ENCODE data around the gene ELMOD1.
"Not testable (repeated sequence)": the region's sequence is repeated elsewhere in the genome, so short reads cannot be mapped to it uniquely, and the experiment has no call there.

The ELMOD1 gene

DNA sequence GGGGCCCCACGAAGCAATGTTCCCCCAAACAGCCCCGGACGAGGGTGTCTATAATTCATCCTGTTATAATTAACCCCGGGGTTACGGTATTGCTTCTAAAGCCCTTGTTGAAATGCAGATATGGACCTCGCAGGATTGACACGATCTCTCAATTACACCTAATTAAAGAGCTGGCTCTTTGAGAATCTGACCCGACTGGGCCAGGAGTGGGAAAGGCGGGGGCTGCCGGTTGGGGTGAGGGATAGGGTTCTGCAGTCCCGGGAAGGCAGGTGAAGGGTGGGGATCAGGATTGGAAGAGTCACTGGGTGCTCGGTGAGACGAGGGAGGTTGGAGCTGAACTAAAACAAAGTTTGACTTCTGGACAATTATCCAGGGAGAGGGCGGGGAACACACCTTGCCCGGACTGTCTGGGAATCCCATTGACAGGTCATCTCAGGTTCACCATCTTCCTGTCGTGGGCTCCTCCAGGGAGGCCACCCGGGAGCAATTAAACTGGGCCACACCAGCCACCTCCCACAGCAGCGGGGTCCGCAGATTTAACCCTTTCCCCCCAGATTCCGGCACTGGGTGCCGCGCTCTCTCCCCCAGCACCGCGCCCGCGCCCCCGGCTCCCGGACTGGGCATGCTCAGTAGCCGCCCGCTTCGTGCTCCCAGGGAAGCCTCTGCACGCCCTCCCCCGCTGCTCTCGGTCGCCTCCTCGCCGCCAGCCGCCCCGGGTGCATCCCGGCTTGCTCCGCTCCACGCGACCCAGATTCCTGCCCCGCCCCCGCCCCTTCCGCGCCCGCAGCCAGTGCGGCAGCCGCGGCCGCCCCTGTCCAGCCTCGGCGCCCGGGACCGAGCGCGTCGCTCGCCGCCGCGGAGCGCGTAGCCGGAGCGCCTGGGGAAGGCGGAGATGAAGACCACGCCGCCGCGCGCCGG is at the start of gene ELMOD1:
ELMOD1 (plus strand) TSS at position 688 of the 918 bp plus-strand sequence. CDS start 27,043 bp downstream, outside the sequence.
- no peak for TF ChIP-seq JUND (IDR thresholded peaks at IDR 0.05; ENCODE audit: low read depth)
- peak; percentile 70 to 73 for DNase-seq (ENCODE audit: low read depth in 1 of 2, low spot score in 1 of 2)
- in situ Hi-C loops (cut with HindIII; ENCODE audit: low pct_unique_long_range_greater_than_20kb, low sequenced_read_pairs), result no loop called here

- TF ChIP-seq JUND (IDR thresholded peaks at IDR 0.05; ENCODE audit: low read depth), result no peak
- DNase-seq (ENCODE audit: low read depth in 1 of 2, low spot score in 1 of 2), result no peak
- in situ Hi-C loops (cut with HindIII; ENCODE audit: low pct_unique_long_range_greater_than_20kb, low sequenced_read_pairs), result no loop called here
Observed at GRCh38 chr11:107545101-107545514, 45.8 kb upstream of the ELMOD1 start.

DNA sequence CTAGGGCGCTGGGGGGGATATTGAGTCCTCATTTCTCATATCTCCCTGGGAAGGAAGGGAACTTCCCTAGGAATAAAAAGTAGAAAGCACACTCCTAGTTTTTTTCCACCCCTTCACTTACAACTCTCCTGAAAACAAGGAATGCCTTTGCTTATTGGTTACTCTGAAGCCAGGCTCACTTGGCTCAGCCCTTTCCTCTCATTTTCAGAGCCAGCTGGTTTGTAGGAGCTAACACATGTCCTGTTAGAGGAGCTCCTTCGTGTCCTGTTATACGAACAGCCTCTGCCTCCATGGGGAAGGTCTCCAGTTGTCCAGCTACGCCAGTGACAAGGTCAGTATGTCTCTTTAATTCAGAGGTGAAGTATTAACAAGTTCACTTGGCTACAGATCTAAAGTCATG is 43.0 kb upstream of the ELMOD1 start:
- DNase-seq (ENCODE audit: low read depth in 1 of 2, low spot score in 1 of 2), result no peak
- no peak for TF ChIP-seq JUND (IDR thresholded peaks at IDR 0.05; ENCODE audit: low read depth)
- in situ Hi-C loops (cut with HindIII; ENCODE audit: low pct_unique_long_range_greater_than_20kb, low sequenced_read_pairs), result no loop called here

GRCh38 chr11:107549253-107549953 is 41.5 kb upstream of the ELMOD1 start:
- no peak for TF ChIP-seq JUND (IDR thresholded peaks at IDR 0.05; ENCODE audit: low read depth)
- in situ Hi-C loops (cut with HindIII; ENCODE audit: low pct_unique_long_range_greater_than_20kb, low sequenced_read_pairs), result no loop called here
- peak; percentile 20 to 65 for DNase-seq (ENCODE audit: low read depth in 1 of 2, low spot score in 1 of 2)

GRCh38 chr11:107549954-107550285 is 41.0 kb upstream of the ELMOD1 start:
- DNase-seq (ENCODE audit: low read depth in 1 of 2, low spot score in 1 of 2), result no peak
- no peak for TF ChIP-seq JUND (IDR thresholded peaks at IDR 0.05; ENCODE audit: low read depth)
- in situ Hi-C loops (cut with HindIII; ENCODE audit: low pct_unique_long_range_greater_than_20kb, low sequenced_read_pairs), result no loop called here

DNA sequence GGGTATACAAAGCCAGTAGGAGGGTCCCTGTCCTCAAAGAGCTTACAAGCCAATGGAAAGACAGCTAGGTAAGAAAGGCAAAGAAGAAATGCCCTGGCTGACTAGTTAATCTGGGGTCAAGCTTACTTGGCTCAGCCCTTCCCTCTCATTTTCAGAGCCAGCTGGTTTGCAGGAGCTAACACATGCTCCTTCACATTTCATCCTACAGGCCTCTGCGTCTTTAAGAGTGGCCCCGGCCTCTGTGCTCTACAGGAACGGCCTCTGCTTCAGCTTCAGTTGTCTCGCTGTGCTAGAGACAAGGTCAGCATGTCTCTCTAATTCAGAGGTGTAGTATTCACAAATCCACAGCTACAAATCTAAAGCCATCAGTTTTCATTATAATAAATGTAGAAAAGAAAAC is 40.6 kb upstream of the ELMOD1 start:
- DNase-seq (ENCODE audit: low read depth in 1 of 2, low spot score in 1 of 2), result no peak
- TF ChIP-seq JUND (IDR thresholded peaks at IDR 0.05; ENCODE audit: low read depth), result no peak
- in situ Hi-C loops (cut with HindIII; ENCODE audit: low pct_unique_long_range_greater_than_20kb, low sequenced_read_pairs), result no loop called here

- in situ Hi-C loops (cut with HindIII; ENCODE audit: low pct_unique_long_range_greater_than_20kb, low sequenced_read_pairs), result no loop called here
- DNase-seq (ENCODE audit: low read depth in 1 of 2, low spot score in 1 of 2), result no peak
- TF ChIP-seq JUND (IDR thresholded peaks at IDR 0.05; ENCODE audit: low read depth), result no peak
Observed at GRCh38 chr11:107561688-107562087, 29.3 kb upstream of the ELMOD1 start.

DNA sequence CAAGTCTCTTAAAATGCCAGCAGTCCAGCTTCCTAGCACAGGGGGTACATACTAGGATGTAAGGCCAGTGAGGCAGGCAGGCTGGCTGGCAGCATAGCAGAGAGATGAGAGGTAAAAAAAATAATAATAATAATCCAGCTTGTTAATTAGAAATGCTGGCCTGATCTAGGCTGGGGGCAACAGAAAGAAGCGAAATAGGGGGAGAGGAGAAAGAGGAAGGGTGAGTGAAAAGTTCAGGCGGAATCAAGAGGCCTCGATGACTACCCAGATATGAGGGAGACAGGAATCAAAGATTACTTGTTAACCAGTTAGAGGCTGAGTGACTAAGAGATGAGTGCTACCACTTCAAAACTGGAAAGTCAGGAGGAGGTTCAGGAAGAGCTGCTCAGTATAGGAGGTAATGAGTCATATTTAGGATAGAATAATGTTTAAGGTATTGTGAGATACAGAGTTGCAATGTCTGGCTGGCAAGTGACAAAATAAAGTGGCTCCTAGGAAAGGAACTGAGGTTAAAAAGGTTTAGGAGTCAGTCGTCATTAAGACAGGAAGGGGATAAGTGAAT is 28.2 kb upstream of the ELMOD1 start:
- DNase-seq (ENCODE audit: low read depth in 1 of 2, low spot score in 1 of 2), result no peak
- in situ Hi-C loops (cut with HindIII; ENCODE audit: low pct_unique_long_range_greater_than_20kb, low sequenced_read_pairs), result no loop called here
- no peak for TF ChIP-seq JUND (IDR thresholded peaks at IDR 0.05; ENCODE audit: low read depth)

DNA sequence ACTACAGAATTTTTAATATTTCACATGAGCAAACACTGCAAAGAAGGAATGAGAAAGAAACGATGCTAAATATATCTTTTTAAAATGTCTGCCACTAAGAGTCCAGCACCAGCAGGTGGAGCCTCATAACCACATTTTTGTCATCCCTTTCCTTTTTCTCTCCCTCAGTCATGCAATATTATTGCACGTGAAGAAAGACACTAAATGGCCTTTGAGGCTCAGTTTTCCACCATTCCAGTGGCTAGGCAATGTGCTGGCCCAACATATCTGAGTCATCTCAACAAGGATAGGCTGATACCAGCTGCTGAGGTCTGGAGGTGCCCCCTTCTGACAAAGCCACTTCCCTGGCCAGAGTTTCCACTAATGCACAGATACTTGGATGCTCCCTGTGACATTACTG is 27.2 kb upstream of the ELMOD1 start:
- TF ChIP-seq JUND (IDR thresholded peaks at IDR 0.05; ENCODE audit: low read depth), result no peak
- DNase-seq (ENCODE audit: low read depth in 1 of 2, low spot score in 1 of 2), result peak in 1 of 2 experiments; percentile 67
- in situ Hi-C loops (cut with HindIII; ENCODE audit: low pct_unique_long_range_greater_than_20kb, low sequenced_read_pairs), result no loop called here

- peak in 1 of 2 experiments; percentile 12 for DNase-seq (ENCODE audit: low read depth in 1 of 2, low spot score in 1 of 2)
- in situ Hi-C loops (cut with HindIII; ENCODE audit: low pct_unique_long_range_greater_than_20kb, low sequenced_read_pairs), result no loop called here
- TF ChIP-seq JUND (IDR thresholded peaks at IDR 0.05; ENCODE audit: low read depth), result no peak
Observed at GRCh38 chr11:107564877-107565218, 26.1 kb upstream of the ELMOD1 start.

DNA sequence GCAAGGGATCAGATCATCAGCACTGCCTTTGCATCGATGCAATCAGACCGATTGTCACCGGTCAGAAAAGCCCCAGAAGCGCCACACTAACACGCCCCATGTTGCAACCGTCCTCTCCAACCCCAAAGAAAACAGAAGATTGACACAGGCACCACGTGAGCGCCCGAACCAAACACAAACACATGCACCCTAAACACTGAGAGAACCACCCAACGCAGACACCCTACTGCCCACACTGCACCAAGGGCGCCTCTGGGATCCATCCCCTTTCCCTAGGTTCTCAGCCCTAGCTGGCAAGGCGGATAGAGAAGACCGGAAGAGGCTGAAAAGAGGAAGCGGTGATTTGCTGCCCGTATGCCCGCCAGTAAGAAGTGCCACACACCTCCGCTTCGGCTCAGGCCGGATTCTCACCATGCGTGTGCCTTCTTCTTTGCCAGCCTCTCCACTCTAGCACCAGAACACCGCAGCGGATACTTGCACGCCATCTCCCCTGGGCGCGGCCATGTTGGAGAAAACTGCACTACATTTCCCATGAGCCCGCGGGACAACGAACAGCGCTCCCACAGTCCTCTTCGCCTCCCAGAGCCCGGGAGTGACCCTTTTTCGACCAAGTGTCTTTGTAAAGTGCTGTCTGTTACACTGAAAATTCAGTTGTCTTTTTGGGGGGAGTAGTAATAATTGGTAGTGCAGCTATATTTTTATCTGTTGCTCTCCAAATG is 25.6 kb upstream of the ELMOD1 start, which contains the start of gene ALKBH8:
ALKBH8 (minus strand) TSS at position 517 of the 719 bp plus-strand sequence. CDS start 4,842 bp downstream, outside the sequence.
- peak; percentile 64 to 80 for DNase-seq (ENCODE audit: low read depth in 1 of 2, low spot score in 1 of 2)
- no peak for TF ChIP-seq JUND (IDR thresholded peaks at IDR 0.05; ENCODE audit: low read depth)
- in situ Hi-C loops (cut with HindIII; ENCODE audit: low pct_unique_long_range_greater_than_20kb, low sequenced_read_pairs), result no loop called here

- DNase-seq (ENCODE audit: low read depth in 1 of 2, low spot score in 1 of 2); in situ Hi-C loops (cut with HindIII; ENCODE audit: low pct_unique_long_range_greater_than_20kb, low sequenced_read_pairs): not testable (repeated sequence)
Observed at GRCh38 chr11:107565955-107566501, 24.9 kb upstream of the ELMOD1 start.

All from T47D (cell line).